ENCODE results near the gene SLC11A2. TPM values are rescaled to one million over a fixed set of nuclear protein-coding genes. Genes with fewer than 3 reads are reported as not detected.

The SLC11A2 gene
- total and polyA plus RNA-seq, 2 donors (not counting 1 experiment from before 2014, with no cell fraction given), result 19.7 to 42.0 TPM

DNA sequence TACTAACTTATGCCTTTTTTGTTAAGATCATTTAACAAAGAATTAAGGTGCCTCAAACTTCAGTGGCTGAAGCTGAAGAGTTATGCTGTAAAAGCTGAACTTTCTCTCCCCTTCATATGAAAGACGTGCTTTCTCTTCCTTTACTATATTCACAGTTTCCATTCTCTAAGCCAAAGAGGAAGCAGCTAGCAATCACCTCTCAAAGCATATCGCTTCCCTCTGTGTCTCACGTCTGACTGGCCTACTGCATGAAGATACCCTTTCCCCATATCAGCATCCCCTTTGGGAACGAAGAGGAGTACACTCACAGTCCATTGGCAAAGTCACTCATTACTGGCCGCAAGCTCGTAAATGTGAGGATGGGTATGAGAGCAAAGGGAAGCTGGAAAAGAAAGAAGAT, 34.9 kb downstream of the SLC11A2 start:
- CTCF ChIA-PET, result interaction anchor here (0.8 to 2.2 kb wide), 3 partner anchors 63 to 350 kb away, joined by 3 to 14 read pairs (median 3); no protein-coding TSS in a partner anchor
- Histone ChIP-seq H3K36me3 (replicated peaks in 1 of 2; ENCODE audit: control extremely low read depth in 1 of 2, control insufficient read depth in 1 of 2, extremely low read depth in 1 of 2, insufficient read depth in 2 of 2, low read length in 1 of 2) (peaks cover 5 to 62% of the 10 kb centered on the region in 2 experiments), H3K4me2 (replicated peaks; ENCODE audit: low read depth, low read length, poor library complexity, severe bottlenecking) (no peak overlapping the region), H2AFZ (ENCODE audit: insufficient read depth, low read depth, low read length, poor library complexity, severe bottlenecking) (no peak overlapping the region), H3K27ac (ENCODE audit: low read length in 2 of 2) (no peak overlapping the region), H3K79me2 (ENCODE audit: control insufficient read depth, insufficient read depth, low read length) (no peaks in the 10 kb centered on the region), H3K27me3 (replicated peaks in 1 of 4; ENCODE audit: control extremely low read depth in 1 of 4, control insufficient read depth in 3 of 4, insufficient read depth in 4 of 4, low read length in 3 of 4) (no peaks in the 10 kb centered on the region), H4K20me1 (ENCODE audit: control insufficient read depth, insufficient read depth, low read length, poor library complexity, severe bottlenecking) (no peaks in the 10 kb centered on the region), H3K4me1 (ENCODE audit: control insufficient read depth in 2 of 2, insufficient read depth in 2 of 2, low read length in 2 of 2) (peaks cover 0 to 2% of the 10 kb centered on the region in 2 donors), H3K9me3 (ENCODE audit: control extremely low read depth in 1 of 3, control insufficient read depth in 2 of 3, insufficient read depth in 1 of 3, low read length in 2 of 3) (no peaks in the 10 kb centered on the region), H3K4me3 (ENCODE audit: control extremely low read depth in 1 of 5, extremely low read depth in 1 of 5, insufficient read depth in 1 of 5, low read depth in 2 of 5, low read length in 4 of 5) (no peak overlapping the region), H3K9ac (ENCODE audit: low read length) (no peak overlapping the region)
- no peaks in the 10 kb centered on the region for H3K9me3 Mint-ChIP-seq (ENCODE audit: insufficient read depth)
- POLR2A ChIA-PET, result no interaction called here
- H3K4me3 Mint-ChIP-seq, result no peak overlapping the region
- ATAC-seq (ENCODE audit: low read depth) (no peak), DNase-seq (no peak)
- H3K4me1 Mint-ChIP-seq, result peaks cover 4% of the 10 kb centered on the region
- TF ChIP-seq CTCF (IDR thresholded peaks at IDR 0.05) (no peak), EZH2 (IDR thresholded peaks at IDR 0.05; ENCODE audit: borderline replicate concordance, insufficient read depth, low read depth, low read length, poor library complexity, severe bottlenecking) (no peak)
- 79% methylated on average over 3 of the region's 6 CpGs for WGBS (ENCODE audit: insufficient coverage)
- H3K27ac Mint-ChIP-seq, result no peak overlapping the region
- H3K27me3 Mint-ChIP-seq, result no peaks in the 10 kb centered on the region
- intact Hi-C loops (cut with micrococcal nuclease), result no loop called here

GRCh38 chr12:50990791-50991190, 35.4 kb downstream of the SLC11A2 start:
- Histone ChIP-seq H3K4me1 (ENCODE audit: control insufficient read depth in 2 of 2, insufficient read depth in 2 of 2, low read length in 2 of 2) (peaks cover 0 to 2% of the 10 kb centered on the region in 2 donors), H3K9ac (ENCODE audit: low read length) (no peak overlapping the region), H3K27me3 (replicated peaks in 1 of 4; ENCODE audit: control extremely low read depth in 1 of 4, control insufficient read depth in 3 of 4, insufficient read depth in 4 of 4, low read length in 3 of 4) (no peaks in the 10 kb centered on the region), H3K27ac (ENCODE audit: low read length in 2 of 2) (no peak overlapping the region), H3K4me3 (ENCODE audit: control extremely low read depth in 1 of 5, extremely low read depth in 1 of 5, insufficient read depth in 1 of 5, low read depth in 2 of 5, low read length in 4 of 5) (no peak overlapping the region), H4K20me1 (ENCODE audit: control insufficient read depth, insufficient read depth, low read length, poor library complexity, severe bottlenecking) (no peaks in the 10 kb centered on the region), H3K9me3 (ENCODE audit: control extremely low read depth in 1 of 3, control insufficient read depth in 2 of 3, insufficient read depth in 1 of 3, low read length in 2 of 3) (no peaks in the 10 kb centered on the region), H3K79me2 (ENCODE audit: control insufficient read depth, insufficient read depth, low read length) (no peaks in the 10 kb centered on the region), H2AFZ (ENCODE audit: insufficient read depth, low read depth, low read length, poor library complexity, severe bottlenecking) (no peak overlapping the region), H3K4me2 (replicated peaks; ENCODE audit: low read depth, low read length, poor library complexity, severe bottlenecking) (no peak overlapping the region), H3K36me3 (replicated peaks in 1 of 2; ENCODE audit: control extremely low read depth in 1 of 2, control insufficient read depth in 1 of 2, extremely low read depth in 1 of 2, insufficient read depth in 2 of 2, low read length in 1 of 2) (peaks cover 5 to 59% of the 10 kb centered on the region in 2 experiments)
- Mint-ChIP-seq H3K27ac (no peak overlapping the region), H3K27me3 (no peaks in the 10 kb centered on the region), H3K9me3 (ENCODE audit: insufficient read depth) (no peaks in the 10 kb centered on the region), H3K4me3 (no peak overlapping the region), H3K4me1 (peaks cover 4% of the 10 kb centered on the region)
- POLR2A ChIA-PET, result no interaction called here
- intact Hi-C loops (cut with micrococcal nuclease), result no loop called here
- CTCF ChIA-PET, result interaction anchor here (0.8 to 7.1 kb wide), 3 partner anchors 165 to 350 kb away, joined by 3 to 102 read pairs (median 14); partner anchors contain the start of gene ATF1
- WGBS (ENCODE audit: insufficient coverage), result no CpG with 5 or more reads among the region's 3 CpGs
- ATAC-seq (ENCODE audit: low read depth) (no peak), DNase-seq (no peak)
- TF ChIP-seq EZH2 (IDR thresholded peaks at IDR 0.05; ENCODE audit: borderline replicate concordance, insufficient read depth, low read depth, low read length, poor library complexity, severe bottlenecking) (no peak), CTCF (IDR thresholded peaks at IDR 0.05) (no peak)
